Tibial nerve (tissue), 4 donors: ENCODE data around the gene IFNA5. TPM values are rescaled to one million over a fixed set of nuclear protein-coding genes. Genes with fewer than 3 reads are reported as not detected.

Experiments
- DNase-seq, 2 donors: peaks; one replicate each; pipeline ENCODE4 v3.0.0-alpha.2; 2019; ENCODE audit warnings: low spot score in 2 of 2
- H3K27ac ChIP-seq, 4 donors: fragments of 200-600 bp; sonication (generic) in 3 of 4; one replicate each; pipeline ENCODE4 v1.5.1; 2017 to 2019; ENCODE audit warnings: mild to moderate bottlenecking in 1 of 4
- H3K27me3 ChIP-seq, 2 donors: fragments of 200-600 bp; sonication (generic) in 1 of 2; one replicate each; pipeline versions ENCODE4 v1.5.1 to v1.6.0; 2017 to 2019
- H3K36me3 ChIP-seq, 3 donors: fragments of 200-600 bp; sonication (generic); one replicate each; pipeline ENCODE4 v1.5.1; 2018 to 2019
- H3K4me1 ChIP-seq, 4 donors: fragments of 200-600 bp; sonication (generic) in 3 of 4; one replicate each; pipeline ENCODE4 v1.5.1; 2017 to 2019
- H3K4me3 ChIP-seq, 4 donors: fragments of 200-600 bp; sonication (generic) in 3 of 4; one replicate each; pipeline ENCODE4 v1.5.1; 2017 to 2019; ENCODE audit warnings: mild to moderate bottlenecking in 1 of 4, moderate library complexity in 1 of 4
- H3K9me3 ChIP-seq, 4 donors: fragments of 200-600 bp; sonication (generic) in 3 of 4; one replicate each; pipeline ENCODE4 v1.5.1; 2017 to 2019
- EP300 ChIP-seq, 2 donors: sonication (generic); formaldehyde crosslinking; IDR thresholded peaks; one replicate each; pipeline ENCODE4 v1.6.1; 2017; ENCODE audit warnings: antibody characterized with exemption in 2 of 2, mild to moderate bottlenecking in 1 of 2
- POLR2A ChIP-seq, 2 donors: fragments of 450-650 bp; IDR thresholded peaks; one replicate each; pipeline ENCODE4 v1.6.1; 2017; ENCODE audit warnings: antibody characterized with exemption in 2 of 2, mild to moderate bottlenecking in 2 of 2, moderate library complexity in 2 of 2
- WGBS, 2 donors: methylation state at CpG; one replicate each; pipeline ENCODE4 v1.1.5; 2018; 5-methylcytosine and 5-hydroxymethylcytosine counted together
- total RNA-seq, 4 donors: library from RNA; depleted of rRNA; stranded (reverse); fragments of >200 nt; gene quantifications; one replicate each; pipeline ENCODE4 v1.1.0, GENCODE V29; 2016
- TF ChIP-seq, protein P1 (sequence below), 5 experiments: fragments of 200-600 bp in 3 of 5; fragments of 450-650 bp in 2 of 5; sonication (generic) in 3 of 5; IDR thresholded peaks; one replicate each; pipeline ENCODE4 v1.5.1; 2016 to 2019; ENCODE audit warnings: antibody characterized with exemption in 5 of 5, mild to moderate bottlenecking in 3 of 5, moderate library complexity in 2 of 5

IFNA5 gene
- total RNA-seq, 4 donors from 2014 or later = 0.90 TPM; not detected in 3

DNA sequence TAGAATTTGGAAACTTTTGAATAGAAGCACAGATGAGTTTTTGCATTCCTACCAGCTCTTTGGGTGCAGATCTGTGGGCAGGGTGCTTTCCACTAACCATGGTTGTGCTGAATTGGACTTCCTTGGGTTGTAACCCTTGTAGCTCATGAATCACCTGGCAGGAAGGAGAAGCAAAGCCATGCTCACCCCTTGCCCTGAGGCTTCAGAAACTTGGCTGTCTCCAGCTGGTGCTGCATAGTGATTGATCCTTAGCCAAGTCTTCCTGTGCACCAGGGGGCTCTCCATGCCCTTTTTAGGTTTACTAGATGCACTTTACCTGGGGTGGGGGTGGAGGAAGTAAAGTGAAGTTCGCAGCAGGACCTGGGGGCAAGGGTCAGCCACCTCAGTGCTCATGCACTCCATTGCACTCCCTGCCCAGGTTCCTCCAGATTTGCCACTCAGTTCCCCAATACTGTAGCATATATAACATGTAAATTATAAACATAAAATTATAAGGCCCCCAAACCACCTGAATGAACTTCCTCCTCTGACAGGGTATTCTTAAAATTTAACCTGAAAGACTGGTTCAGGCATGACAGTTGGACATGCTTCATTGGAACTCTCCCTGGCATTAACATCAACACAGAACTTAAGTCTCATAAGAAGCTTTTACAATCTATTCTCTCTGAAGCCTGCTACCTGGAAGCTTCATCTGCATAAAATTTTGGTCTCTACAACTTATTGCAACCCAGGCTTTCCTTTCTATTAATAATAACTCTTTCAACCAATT, 39.5 kb downstream of the IFNA5 start:
- H3K36me3 ChIP-seq = no peaks in the 10 kb centered on the region
- H3K27ac ChIP-seq = no peak overlapping the region
- H3K27me3 ChIP-seq = no peaks in the 10 kb centered on the region
- DNase-seq = no peak
- 20 to 53% methylated on average over 1 of the region's 1 CpG for WGBS, 2 donors
- no peak for TF ChIP-seq POLR2A (IDR thresholded peaks at IDR 0.05)
- TF ChIP-seq EP300 (IDR thresholded peaks at IDR 0.05) = no peak
- TF ChIP-seq, protein P1, sequence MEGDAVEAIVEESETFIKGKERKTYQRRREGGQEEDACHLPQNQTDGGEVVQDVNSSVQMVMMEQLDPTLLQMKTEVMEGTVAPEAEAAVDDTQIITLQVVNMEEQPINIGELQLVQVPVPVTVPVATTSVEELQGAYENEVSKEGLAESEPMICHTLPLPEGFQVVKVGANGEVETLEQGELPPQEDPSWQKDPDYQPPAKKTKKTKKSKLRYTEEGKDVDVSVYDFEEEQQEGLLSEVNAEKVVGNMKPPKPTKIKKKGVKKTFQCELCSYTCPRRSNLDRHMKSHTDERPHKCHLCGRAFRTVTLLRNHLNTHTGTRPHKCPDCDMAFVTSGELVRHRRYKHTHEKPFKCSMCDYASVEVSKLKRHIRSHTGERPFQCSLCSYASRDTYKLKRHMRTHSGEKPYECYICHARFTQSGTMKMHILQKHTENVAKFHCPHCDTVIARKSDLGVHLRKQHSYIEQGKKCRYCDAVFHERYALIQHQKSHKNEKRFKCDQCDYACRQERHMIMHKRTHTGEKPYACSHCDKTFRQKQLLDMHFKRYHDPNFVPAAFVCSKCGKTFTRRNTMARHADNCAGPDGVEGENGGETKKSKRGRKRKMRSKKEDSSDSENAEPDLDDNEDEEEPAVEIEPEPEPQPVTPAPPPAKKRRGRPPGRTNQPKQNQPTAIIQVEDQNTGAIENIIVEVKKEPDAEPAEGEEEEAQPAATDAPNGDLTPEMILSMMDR (IDR thresholded peaks at IDR 0.05) = no peak
- H3K4me1 ChIP-seq = peaks cover 0 to 12% (median 0%) of the 10 kb centered on the region in 4 donors
- H3K9me3 ChIP-seq = no peaks in the 10 kb centered on the region
- no peak overlapping the region for H3K4me3 ChIP-seq

DNA sequence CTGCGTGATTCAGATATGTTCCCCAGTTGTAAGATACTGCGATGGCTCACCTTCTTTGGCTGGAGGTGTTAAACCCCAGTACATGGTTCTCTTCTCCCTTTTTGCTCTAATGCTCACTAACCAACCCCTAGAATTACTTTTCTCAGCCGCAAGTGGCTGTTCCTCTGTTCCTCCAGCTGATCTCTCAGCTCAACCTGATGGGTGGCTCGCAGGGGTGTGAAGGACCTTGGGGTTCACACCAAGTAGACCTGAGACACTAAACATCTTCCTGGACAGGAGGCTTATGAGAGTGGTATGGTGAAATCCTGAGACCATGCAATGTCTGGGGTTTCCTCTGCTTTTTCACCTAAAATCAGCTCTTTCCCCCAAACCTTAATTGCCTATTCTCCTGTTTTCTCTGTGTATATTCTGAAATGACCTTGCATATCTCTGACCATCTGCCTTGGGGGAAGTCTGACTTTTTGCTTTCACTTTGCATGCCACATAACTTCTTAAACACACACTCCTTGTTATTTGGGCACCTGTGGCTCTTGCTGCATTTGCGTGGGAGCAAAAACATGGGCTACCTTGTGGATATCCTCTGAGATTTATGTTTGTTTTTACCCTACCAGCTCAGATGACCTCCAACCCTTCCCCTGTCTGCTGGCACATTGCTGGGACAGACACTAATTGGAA, 49.4 kb downstream of the IFNA5 start:
- 75 to 76% methylated on average over 5 of the region's 5 CpGs for WGBS, 2 donors
- DNase-seq = no peak
- no peak for TF ChIP-seq POLR2A (IDR thresholded peaks at IDR 0.05)
- no peak for TF ChIP-seq EP300 (IDR thresholded peaks at IDR 0.05)

More for the DNA sequence above, 49.4 kb downstream of the IFNA5 start:
- H3K4me1 ChIP-seq = peaks cover 0 to 11% (median 0%) of the 10 kb centered on the region in 4 donors
- H3K36me3 ChIP-seq = no peaks in the 10 kb centered on the region
- H3K27ac ChIP-seq = no peak overlapping the region
- H3K27me3 ChIP-seq = no peaks in the 10 kb centered on the region
- H3K9me3 ChIP-seq = no peaks in the 10 kb centered on the region
- H3K4me3 ChIP-seq = no peak overlapping the region

Other genes with a start within 250 kb of the IFNA5 start
- gene IFNB1, start 227.4 kb downstream of the IFNA5 start, total RNA-seq = not detected
- not detected for gene IFNW1, start 163.5 kb downstream of the IFNA5 start, total RNA-seq
- gene IFNA21, start 138.7 kb downstream of the IFNA5 start, total RNA-seq = not detected
- not detected for gene IFNA4, start 117.7 kb downstream of the IFNA5 start, total RNA-seq
- not detected for gene IFNA7, start 103.1 kb downstream of the IFNA5 start, total RNA-seq
- gene IFNA10, start 98.2 kb downstream of the IFNA5 start, total RNA-seq = not detected
- gene IFNA16, start 88.0 kb downstream of the IFNA5 start, total RNA-seq = not detected
- gene IFNA17, start 77.1 kb downstream of the IFNA5 start, total RNA-seq = not detected
- not detected for gene IFNA14, start 65.3 kb downstream of the IFNA5 start, total RNA-seq
- gene KLHL9, start 30.1 kb upstream of the IFNA5 start, total RNA-seq = 10 to 100 TPM; 19.8 to 30.2 (median 25.7) TPM
- gene IFNA6, start 45.6 kb upstream of the IFNA5 start, total RNA-seq = not detected
- not detected for gene IFNA13, start 62.7 kb upstream of the IFNA5 start, total RNA-seq
- not detected for gene IFNA2, start 80.1 kb upstream of the IFNA5 start, total RNA-seq
- not detected for gene IFNA8, start 103.8 kb upstream of the IFNA5 start, total RNA-seq
- not detected for gene IFNA1, start 135.1 kb upstream of the IFNA5 start, total RNA-seq
- not detected for gene IFNE, start 177.0 kb upstream of the IFNA5 start, total RNA-seq